GM21723 (cell line): ENCODE data around the gene KRTAP10-2.
"Not testable (repeated sequence)": the region's sequence is repeated elsewhere in the genome, so short reads cannot be mapped to it uniquely, and the experiment has no call there.

Source experiments
- ATAC-seq: cut with Tn5 transposase; IDR thresholded peaks from one replicate; pipeline ENCODE4 v1.9.1; 2021; ENCODE audit warnings: mild to moderate bottlenecking, moderate library complexity; ENCODE audit not compliant: unreplicated experiment

The KRTAP10-2 gene

GRCh38 chr21:44568261-44568660 lies 17.0 kb upstream of the KRTAP10-2 start:
- ATAC-seq = no peak

- ATAC-seq = no peak
Observed at GRCh38 chr21:44567481-44568171, 16.3 kb upstream of the KRTAP10-2 start.

- ATAC-seq = no peak
Observed at GRCh38 chr21:44566403-44566802, 15.1 kb upstream of the KRTAP10-2 start.

GRCh38 chr21:44564886-44565598 lies 13.7 kb upstream of the KRTAP10-2 start:
- no peak for ATAC-seq

GRCh38 chr21:44564099-44564498 lies 12.8 kb upstream of the KRTAP10-2 start:
- ATAC-seq = no peak

- no peak for ATAC-seq
Observed at GRCh38 chr21:44558695-44559094, 7.4 kb upstream of the KRTAP10-2 start, which contains the start of gene KRTAP10-3. TSS of gene KRTAP10-3 (minus strand) at chr21:44558795. CDS start at chr21:44558715, 80 bp downstream.

- not testable (repeated sequence) for ATAC-seq
Observed at GRCh38 chr21:44558329-44558675, 7.0 kb upstream of the KRTAP10-2 start.

- no peak for ATAC-seq
Observed at GRCh38 chr21:44557491-44558328, 6.4 kb upstream of the KRTAP10-2 start.

- no peak for ATAC-seq
Observed at GRCh38 chr21:44556879-44557278, 5.6 kb upstream of the KRTAP10-2 start.

- ATAC-seq = no peak
Observed at GRCh38 chr21:44555200-44555875, 4.0 kb upstream of the KRTAP10-2 start.

- ATAC-seq = no peak
Observed at GRCh38 chr21:44552681-44553080, 1.4 kb upstream of the KRTAP10-2 start.

GRCh38 chr21:44552136-44552535 lies 831 bp upstream of the KRTAP10-2 start:
- no peak for ATAC-seq

- no peak for ATAC-seq
Observed at GRCh38 chr21:44550807-44551206, 498 bp downstream of the KRTAP10-2 start.

GRCh38 chr21:44550285-44550684 lies 1.0 kb downstream of the KRTAP10-2 start:
- not testable (repeated sequence) for ATAC-seq

GRCh38 chr21:44549525-44550211 lies 1.6 kb downstream of the KRTAP10-2 start:
- ATAC-seq = no peak

- ATAC-seq = no peak
Observed at GRCh38 chr21:44548922-44549321, 2.4 kb downstream of the KRTAP10-2 start.

- ATAC-seq = no peak
Observed at GRCh38 chr21:44548381-44548780, 2.9 kb downstream of the KRTAP10-2 start.

GRCh38 chr21:44547656-44548331 lies 3.5 kb downstream of the KRTAP10-2 start:
- ATAC-seq = no peak

GRCh38 chr21:44544566-44544965 lies 6.7 kb downstream of the KRTAP10-2 start:
- ATAC-seq = no peak

GRCh38 chr21:44542716-44543115 lies 8.6 kb downstream of the KRTAP10-2 start:
- no peak for ATAC-seq
